HCT116 (cell line): ENCODE measurements around the gene LRCH2. TPM values are rescaled to one million over a fixed set of nuclear protein-coding genes. Genes with fewer than 3 reads are reported as not detected.

Experiments
- ATAC-seq: fragments of 200-7000 bp; cut with Tn5 transposase; 2 replicates; pipeline ENCODE4 v1.9.1; 2020; ENCODE audit warnings: mild to moderate bottlenecking, moderate library complexity
- BruUV-seq: library from RNA; stranded (reverse); fragments of 400-500 nt; replicated peaks from 2 replicates; lab custom pipeline; 2021; lab: Mats Ljungman, UMichigan
- CTCF ChIA-PET: fragments of 300-600 bp; sonication (Branson Sonifier 250); formaldehyde crosslinking; loops from one replicate; lab custom pipeline; 2021; ENCODE audit warnings: antibody characterized with exemption; lab: Charles Lee
- POLR2A ChIA-PET: fragments of 300-600, 350-600 bp; sonication (Branson Sonifier 250); formaldehyde crosslinking; loops from one replicate; lab custom pipeline; 2021; ENCODE audit warnings: antibody characterized with exemption; lab: Charles Lee
- RAD21 ChIA-PET, 2 experiments: fragments of 300-600 bp; sonication (Branson Sonifier 250); formaldehyde crosslinking; loops; one replicate each; lab custom pipeline; 2023; ENCODE audit warnings: low total read pairs in 2 of 2; ENCODE audit not compliant: uncharacterized antibody in 2 of 2, unreplicated experiment in 2 of 2, low non-redundant PET in 1 of 2; lab: Charles Lee
- DNase-seq: peaks from one replicate; pipeline ENCODE4 v3.0.0-alpha.2; 2010; ENCODE audit warnings: low read depth, low spot score
- H2AFZ ChIP-seq: fragments of 200-600 bp; shearing (Covaris generic), sonication (generic); 2 replicates; pipeline ENCODE4 v1.6.1; 2017; ENCODE audit warnings: low read depth, mixed run types, mixed read lengths, antibody characterized with exemption, low read length; ENCODE audit not compliant: poor library complexity, severe bottlenecking
- H3K27ac ChIP-seq: 2 replicates; pipeline ENCODE4 v1.5.1; 2012; ENCODE audit warnings: low read depth, low read length
- H3K27me3 ChIP-seq: fragments of 200-600 bp; sonication (generic); 2 replicates; pipeline ENCODE4 v1.6.1; 2016; ENCODE audit warnings: mixed run types, low read length, mixed read lengths; ENCODE audit not compliant: insufficient read depth
- H3K36me3 ChIP-seq, 2 experiments: fragments of 200-500 bp in 1 of 2; fragments of 200-600 bp in 1 of 2; sonication (Bioruptor generic) in 1 of 2; sonication (generic) in 1 of 2; 2 replicates each; pipeline versions ENCODE4 v1.5.1 to v1.6.1; 2014 to 2016; ENCODE audit warnings: low read length in 2 of 2, inconsistent platforms in 1 of 2, mixed read lengths in 1 of 2, mixed run types in 1 of 2; ENCODE audit not compliant: insufficient read depth in 2 of 2, control insufficient read depth in 1 of 2
- H3K4me1 ChIP-seq, 2 experiments: fragments of 200-600 bp in 1 of 2; sonication (generic) in 1 of 2; 2 replicates each; pipeline versions ENCODE4 v1.5.1 to v1.6.1; 2012 to 2017; ENCODE audit warnings: low read length in 2 of 2, inconsistent platforms in 1 of 2, mild to moderate bottlenecking in 1 of 2, mixed read lengths in 1 of 2, mixed run types in 1 of 2, moderate library complexity in 1 of 2; ENCODE audit not compliant: insufficient read depth in 2 of 2, control insufficient read depth in 1 of 2
- H3K4me2 ChIP-seq: fragments of 200-600 bp; sonication (generic); 2 replicates; pipeline ENCODE4 v1.6.1; 2017; ENCODE audit warnings: mixed run types, low read length, mixed read lengths
- H3K4me3 ChIP-seq, 2 experiments: fragments of 200-600 bp in 1 of 2; sonication (generic) in 1 of 2; replicated peaks in 1 of 2; 2 replicates each; pipeline ENCODE4 v1.5.1; 2011 to 2016; ENCODE audit warnings: low read length in 2 of 2, control low read depth in 1 of 2, low read depth in 1 of 2, mild to moderate bottlenecking in 1 of 2, mixed read lengths in 1 of 2, mixed run types in 1 of 2
- H3K79me2 ChIP-seq: fragments of 200-600 bp; sonication (generic); 2 replicates; pipeline ENCODE4 v1.6.1; 2017; ENCODE audit warnings: mild to moderate bottlenecking, mixed run types, low read length, moderate library complexity, mixed read lengths; ENCODE audit not compliant: insufficient read depth
- H3K9ac ChIP-seq: fragments of 200-600 bp; sonication (generic); 2 replicates; pipeline ENCODE4 v1.6.1; 2016; ENCODE audit warnings: low read length, mixed read lengths
- H3K9me2 ChIP-seq: fragments of 200-600 bp; sonication (generic), shearing (Covaris generic); 2 replicates; pipeline ENCODE4 v1.6.1; 2017; ENCODE audit warnings: mixed run types, mild to moderate bottlenecking, moderate library complexity; ENCODE audit not compliant: insufficient read depth
- H3K9me3 ChIP-seq, 2 experiments: fragments of 200-500 bp in 1 of 2; fragments of 200-600 bp in 1 of 2; sonication (Bioruptor generic) in 1 of 2; sonication (generic) in 1 of 2; 2 replicates each; pipeline ENCODE4 v1.6.1; 2014 to 2017; ENCODE audit warnings: low read length in 2 of 2, mixed read lengths in 2 of 2, inconsistent platforms in 1 of 2, low read depth in 1 of 2, mild to moderate bottlenecking in 1 of 2, mixed run types in 1 of 2, moderate library complexity in 1 of 2; ENCODE audit not compliant: control insufficient read depth in 1 of 2, insufficient read depth in 1 of 2
- H4K20me1 ChIP-seq: fragments of 200-600 bp; sonication (generic), shearing (Covaris generic); 2 replicates; pipeline ENCODE4 v1.6.1; 2017; ENCODE audit warnings: mixed run types, mild to moderate bottlenecking, moderate library complexity; ENCODE audit not compliant: insufficient read depth
- ATF3 ChIP-seq: IDR thresholded peaks from 2 replicates; pipeline ENCODE4 v1.6.1; 2012
- CBX3 ChIP-seq: IDR thresholded peaks from 2 replicates; pipeline ENCODE4 v1.6.1; 2012; ENCODE audit warnings: low read depth
- CEBPB ChIP-seq: IDR thresholded peaks from 2 replicates; pipeline ENCODE4 v1.6.1; 2012; ENCODE audit warnings: low read depth
- CTCF ChIP-seq, 3 experiments: fragments of 200-600 bp in 1 of 3; sonication (generic) in 1 of 3; IDR thresholded peaks in 2 of 3; conservative IDR thresholded peaks in 1 of 3; 2 replicates each; pipeline ENCODE4 v1.5.1; 2012 to 2017; ENCODE audit warnings: low read depth in 2 of 3, low read length in 2 of 3, antibody characterized with exemption in 1 of 3, borderline replicate concordance in 1 of 3, control low read depth in 1 of 3, mild to moderate bottlenecking in 1 of 3, mixed read lengths in 1 of 3, mixed run types in 1 of 3, moderate library complexity in 1 of 3; ENCODE audit not compliant: insufficient read depth in 1 of 3
- EGR1 ChIP-seq: IDR thresholded peaks from 2 replicates; pipeline ENCODE4 v1.6.1; 2012; ENCODE audit warnings: low read depth
- ELF1 ChIP-seq: IDR thresholded peaks from 2 replicates; pipeline ENCODE4 v1.6.1; 2012; ENCODE audit warnings: low read depth, borderline replicate concordance
- EZH2 ChIP-seq: fragments of 200-600 bp; sonication (generic); IDR thresholded peaks from 2 replicates; pipeline ENCODE4 v1.6.1; 2017; ENCODE audit warnings: antibody characterized with exemption, mixed run types
- EZH2phosphoT487 ChIP-seq: fragments of 200-600 bp; IDR thresholded peaks from 2 replicates; pipeline ENCODE4 v1.6.1; 2018; ENCODE audit warnings: antibody characterized with exemption, borderline replicate concordance
- FOSL1 ChIP-seq: IDR thresholded peaks from 2 replicates; pipeline ENCODE4 v1.6.1; 2012; ENCODE audit warnings: low read depth
- JUND ChIP-seq: IDR thresholded peaks from 2 replicates; pipeline ENCODE4 v1.6.1; 2012
- MAX ChIP-seq: IDR thresholded peaks from 2 replicates; pipeline ENCODE4 v1.6.1; 2012
- POLR2A ChIP-seq: IDR thresholded peaks from 2 replicates; pipeline ENCODE4 v1.7.0; 2011; ENCODE audit warnings: borderline replicate concordance; ENCODE audit not compliant: insufficient read depth, insufficient read length; ENCODE audit errors: extremely low read depth
- POLR2AphosphoS5 ChIP-seq: IDR thresholded peaks from 2 replicates; pipeline ENCODE4 v1.6.1; 2011; ENCODE audit warnings: mild to moderate bottlenecking, low read depth, low read length, moderate library complexity
- RAD21 ChIP-seq: IDR thresholded peaks from 2 replicates; pipeline ENCODE4 v1.6.1; 2012; ENCODE audit warnings: low read depth, mild to moderate bottlenecking
- REST ChIP-seq: IDR thresholded peaks from 2 replicates; pipeline ENCODE4 v1.6.1; 2012; ENCODE audit warnings: low read depth
- SIN3A ChIP-seq: IDR thresholded peaks from 2 replicates; pipeline ENCODE4 v1.6.1; 2012; ENCODE audit warnings: low read depth
- SRF ChIP-seq: IDR thresholded peaks from 2 replicates; pipeline ENCODE4 v1.6.1; 2012; ENCODE audit warnings: low read depth
- TCF7L2 ChIP-seq: IDR thresholded peaks from 2 replicates; pipeline ENCODE4 v1.7.0; 2011; ENCODE audit warnings: borderline replicate concordance, inconsistent platforms; ENCODE audit not compliant: insufficient read depth, insufficient read length; ENCODE audit errors: extremely low read depth
- YY1 ChIP-seq: IDR thresholded peaks from 2 replicates; pipeline ENCODE4 v1.6.1; 2011; ENCODE audit warnings: low read length, low read depth, moderate library complexity, mild to moderate bottlenecking; ENCODE audit not compliant: insufficient replicate concordance; ENCODE audit errors: extremely low read depth
- ZNF274 ChIP-seq: fragments of 200-500 bp; sonication (Bioruptor generic); IDR thresholded peaks from 2 replicates; pipeline ENCODE4 v1.6.1; 2014; ENCODE audit warnings: mild to moderate bottlenecking, low read depth, low read length, inconsistent platforms
- intact Hi-C: fragments of 100-400 bp; cut with micrococcal nuclease; formaldehyde crosslinking; loops from 2 replicates; pipeline ENCODE4 v1.10.0; 2022
- total RNA-seq: library from RNA; stranded (reverse); gene quantifications from one replicate; pipeline ENCODE4 v1.2.1, GENCODE V29; 2021; ENCODE audit not compliant: unreplicated experiment

Gene LRCH2
- total RNA-seq, 1 experiment from 2014 or later, result not detected

- intact Hi-C loops, result no loop called here
- Histone ChIP-seq H3K27me3 (no peaks in the 10 kb centered on the region), H2AFZ (no peak overlapping the region), H3K9ac (no peak overlapping the region), H3K79me2 (no peaks in the 10 kb centered on the region), H4K20me1 (no peaks in the 10 kb centered on the region), H3K36me3 (no peaks in the 10 kb centered on the region), H3K9me3 (no peaks in the 10 kb centered on the region), H3K9me2 (no peaks in the 10 kb centered on the region), H3K4me1 (no peaks in the 10 kb centered on the region), H3K27ac (no peak overlapping the region), H3K4me2 (no peak overlapping the region), H3K4me3 (no peak overlapping the region)
- ChIA-PET RAD21 (no interaction called here), CTCF (no interaction called here)
- DNase-seq, result no peak
- ATAC-seq, result no peak
- BruUV-seq, result no TSS peak
- TF ChIP-seq YY1, result no peak
- TF ChIP-seq ATF3, result no peak
- TF ChIP-seq POLR2A, result no peak
- TF ChIP-seq CEBPB, result no peak
- no peak for TF ChIP-seq REST
- TF ChIP-seq CTCF (IDR thresholded peaks at IDR 0.05 in 2 of 3, conservative IDR thresholded peaks at IDR 0.05 in 1 of 3; ENCODE audit: borderline replicate concordance in 1 of 3, insufficient read depth in 1 of 3, low read depth in 2 of 3, low read length in 2 of 3), result no peak
- TF ChIP-seq SRF, result no peak
- no peak for TF ChIP-seq ELF1
- no peak for TF ChIP-seq EZH2
- no peak for TF ChIP-seq MAX
- no peak for TF ChIP-seq SIN3A
- no peak for TF ChIP-seq EGR1
- no peak for TF ChIP-seq FOSL1
- no peak for TF ChIP-seq CBX3
- no peak for TF ChIP-seq JUND
- TF ChIP-seq TCF7L2, result no peak
- TF ChIP-seq POLR2AphosphoS5, result no peak
- no peak for TF ChIP-seq EZH2phosphoT487
- no peak for TF ChIP-seq RAD21
- no peak for TF ChIP-seq ZNF274
- TF ChIP-seq, all 23 proteins: peak for 0
- POLR2A ChIA-PET, result no interaction called here
Measured at GRCh38 chrX:115189646-115190635, 44.0 kb downstream of the LRCH2 start.
